Measurements from ENCODE around the gene SIN3A.
"Not testable (repeated sequence)": the region's sequence is repeated elsewhere in the genome, so short reads cannot be mapped to it uniquely, and the experiment has no call there.

The SIN3A gene

GRCh38 chr15:75335705-75336355, 115.7 kb downstream of the SIN3A start, which contains the start of gene COMMD4:
Gene COMMD4 (plus strand): TSS chr15:75336063. CDS start chr15:75336090, 27 bp downstream.
- peak; percentile 62 for DNase-seq (ENCODE audit: low read depth, low spot score)

- DNase-seq (ENCODE audit: low read depth, low spot score) = no peak
Observed at GRCh38 chr15:75335313-75335704, 116.2 kb downstream of the SIN3A start.

GRCh38 chr15:75333654-75334419, 117.7 kb downstream of the SIN3A start:
- not testable (repeated sequence) for DNase-seq (ENCODE audit: low read depth, low spot score)

GRCh38 chr15:75332093-75332492, 119.4 kb downstream of the SIN3A start:
- DNase-seq (ENCODE audit: low read depth, low spot score) = not testable (repeated sequence)

GRCh38 chr15:75329571-75329970, 121.9 kb downstream of the SIN3A start:
- DNase-seq (ENCODE audit: low read depth, low spot score) = no peak

- no peak for DNase-seq (ENCODE audit: low read depth, low spot score)
Observed at GRCh38 chr15:75328493-75329314, 122.8 kb downstream of the SIN3A start.

GRCh38 chr15:75327491-75327890, 124.0 kb downstream of the SIN3A start:
- no peak for DNase-seq (ENCODE audit: low read depth, low spot score)

- no peak for DNase-seq (ENCODE audit: low read depth, low spot score)
Observed at GRCh38 chr15:75327005-75327404, 124.5 kb downstream of the SIN3A start.

- no peak for DNase-seq (ENCODE audit: low read depth, low spot score)
Observed at GRCh38 chr15:75325922-75326321, 125.6 kb downstream of the SIN3A start.

- no peak for DNase-seq (ENCODE audit: low read depth, low spot score)
Observed at GRCh38 chr15:75321711-75322110, 129.8 kb downstream of the SIN3A start.
